K562 (cell line): ENCODE measurements around the gene IRAK2. TPM values are rescaled to one million over a fixed set of nuclear protein-coding genes. Genes with fewer than 3 reads are reported as not detected.

Experiments used
- CC2D1A ChIP-seq: fragments of 450-650 bp; IDR thresholded peaks from 2 replicates; pipeline ENCODE4 v1.6.1; 2017; ENCODE audit warnings: mild to moderate bottlenecking
- EWSR1 ChIP-seq: fragments of 450-650 bp; IDR thresholded peaks from 2 replicates; pipeline ENCODE4 v1.6.1; 2018; ENCODE audit warnings: borderline replicate concordance, mild to moderate bottlenecking, low read depth, moderate library complexity; ENCODE audit not compliant: partially characterized antibody
- MLLT1 ChIP-seq, 2 experiments: fragments of 450-650 bp; IDR thresholded peaks; 2 replicates each; pipeline ENCODE4 v1.6.1; 2016
- PHF21A ChIP-seq: fragments of 450-650 bp; IDR thresholded peaks from 2 replicates; pipeline ENCODE4 v1.6.1; 2017; ENCODE audit warnings: low read depth, borderline replicate concordance
- PKNOX1 ChIP-seq: fragments of 450-650 bp; IDR thresholded peaks from 2 replicates; pipeline ENCODE4 v1.6.1; 2016
- POLR2AphosphoS5 ChIP-seq: IDR thresholded peaks from 2 replicates; pipeline ENCODE4 v1.6.1; 2011; ENCODE audit warnings: mild to moderate bottlenecking, low read depth, low read length, moderate library complexity; ENCODE audit not compliant: control insufficient read depth, insufficient read depth
- REST ChIP-seq, 2 experiments: fragments of 450-650 bp; formaldehyde crosslinking in 1 of 2; IDR thresholded peaks; 2 replicates each; pipeline versions ENCODE4 v1.4.0 to v1.6.1; 2014 to 2020; ENCODE audit warnings: mild to moderate bottlenecking in 2 of 2, borderline replicate concordance in 1 of 2, low read depth in 1 of 2
- RHOXF2B ChIP-seq: fragments of 250-450 bp; sonication (Bioruptor Pico); conservative IDR thresholded peaks from 2 replicates; pipeline ENCODE4 v1.5.1; 2021
- ZFP36 ChIP-seq: fragments of 150-350 bp; IDR thresholded peaks from 2 replicates; pipeline ENCODE4 v1.6.1; 2018; ENCODE audit warnings: low read length, low read depth; ENCODE audit not compliant: partially characterized antibody
- ZFPM2 ChIP-seq: fragments of 250-450 bp; sonication (Bioruptor Pico); IDR thresholded peaks from 2 replicates; pipeline ENCODE4 v1.5.1; 2022; ENCODE audit warnings: mild to moderate bottlenecking
- ZNF280A ChIP-seq: fragments of 450-650 bp; IDR thresholded peaks from 2 replicates; pipeline ENCODE4 v1.6.1; 2018; ENCODE audit warnings: mild to moderate bottlenecking, low read depth; ENCODE audit not compliant: partially characterized antibody
- ZNF449 ChIP-seq: fragments of 250-450 bp; sonication (Bioruptor Pico); IDR thresholded peaks from 2 replicates; pipeline ENCODE4 v1.8.0; 2022; ENCODE audit warnings: moderate library complexity, mild to moderate bottlenecking, inconsistent platforms
- polyA plus RNA-seq, 8 experiments: library from polyadenylated mRNA; depleted of rRNA in 4 of 8; stranded (reverse) in 5 of 8; unstranded in 3 of 8; fragments of >200 nt; fragmentation: Nextera tagmentation in 2 of 8; fragmentation: Illumina TruSeq in 1 of 8; extraction: Ambion mirVana in 2 of 8; extraction: Trizol in 1 of 8; gene quantifications; 2 replicates each; pipeline versions ENCODE4 v1.2.1 to v1.2.3, GENCODE V29; 2011 to 2014; ENCODE audit warnings: inconsistent platforms in 1 of 8, missing spikeins in 1 of 8
- total RNA-seq, 7 experiments: library from RNA; depleted of rRNA in 6 of 7; stranded (reverse); fragments of >200 nt in 6 of 7; fragmentation: Illumina TruSeq in 2 of 7; extraction: Trizol in 2 of 7; gene quantifications; 2 replicates each; pipeline versions ENCODE4 v1.2.1 to v1.2.3, GENCODE V29; 2011 to 2021; ENCODE audit warnings: low replicate concordance in 1 of 7

Gene IRAK2
- total and polyA plus RNA-seq, 9 of the 15 experiments (the other 6 are each of a cell fraction or from before 2014, with no cell fraction given): 0.42 to 4.4 (median 2.7) TPM

GRCh38 chr3:10115326-10116137 lies 49.2 kb upstream of the IRAK2 start, which contains the start of gene BRK1 (continued):
- peak; percentile 50; the same call in 1 of the 2 replicates for TF ChIP-seq PKNOX1
- no peak for TF ChIP-seq ZNF280A
- TF ChIP-seq CC2D1A: no peak
- TF ChIP-seq REST (IDR thresholded peaks at IDR 0.05; ENCODE audit: borderline replicate concordance): no peak
- peak; percentile 30; the same call in 1 of the 2 replicates for TF ChIP-seq REST (CRISPR knock-in tag; IDR thresholded peaks at IDR 0.05; ENCODE audit: low read depth)
- 0 out of 4 replicates have a peak, but pooled peaks of 1 of the 2 experiments have one; percentile 35 for TF ChIP-seq MLLT1 (IDR thresholded peaks at IDR 0.05)
- no peak for TF ChIP-seq EWSR1
- TF ChIP-seq POLR2AphosphoS5: peak; percentile 99
- TF ChIP-seq PHF21A: no peak
- no peak for TF ChIP-seq RHOXF2B (CRISPR knock-in tag)
- TF ChIP-seq ZNF449 (CRISPR knock-in tag): no peak
- TF ChIP-seq ZFPM2 (CRISPR knock-in tag): no peak
- TF ChIP-seq ZFP36: no peak
